Activated T-helper 2 cell treated with anti-CD3 and anti-CD28 coated beads, Interferon-gamma antibody, Interleukin-2, Interleukin-4, amounts not matched to agents 10 μg/mL and 5 μg/mL and 100 μg/mL, durations not matched to agents 14 hours and 24 hours and 36 hours (primary cell): ENCODE measurements around the gene GAS5. TPM values are rescaled to one million over a fixed set of nuclear protein-coding genes. Genes with fewer than 3 reads are reported as not detected.
"Not testable (repeated sequence)": the region's sequence is repeated elsewhere in the genome, so short reads cannot be mapped to it uniquely, and the experiment has no call there.

Experiments used
- DNase-seq: peaks from one replicate; pipeline ENCODE4 v3.0.0; 2021; ENCODE audit warnings: low spot score
- H3K27ac Mint-ChIP-seq: one replicate; pipeline ENCODE4 v1.8.0; 2021; ENCODE audit warnings: mixed read lengths
- H3K27me3 Mint-ChIP-seq: one replicate; pipeline ENCODE4 v1.8.0; 2021; ENCODE audit warnings: low read depth, mixed read lengths
- H3K36me3 Mint-ChIP-seq: one replicate; pipeline ENCODE4 v1.8.0; 2021; ENCODE audit warnings: low read depth, mixed read lengths
- H3K4me1 Mint-ChIP-seq: one replicate; pipeline ENCODE4 v1.8.0; 2021; ENCODE audit warnings: low read depth, mixed read lengths
- H3K4me3 Mint-ChIP-seq: one replicate; pipeline ENCODE4 v1.8.0; 2021; ENCODE audit warnings: low read depth, mild to moderate bottlenecking, moderate library complexity, mixed read lengths
- H3K9me3 Mint-ChIP-seq: one replicate; pipeline ENCODE4 v1.8.0; 2021; ENCODE audit warnings: mixed read lengths
- intact Hi-C: fragments of 100-400 bp; cut with micrococcal nuclease; formaldehyde crosslinking; loops from one replicate; pipeline ENCODE4 v1.15.1; 2023
- total RNA-seq: library from RNA; stranded (reverse); gene quantifications from 2 replicates; pipeline ENCODE4 v1.2.3, GENCODE V29; 2022

The GAS5 gene
- total RNA-seq, 1 donor from 2014 or later, result 661 TPM

DNA sequence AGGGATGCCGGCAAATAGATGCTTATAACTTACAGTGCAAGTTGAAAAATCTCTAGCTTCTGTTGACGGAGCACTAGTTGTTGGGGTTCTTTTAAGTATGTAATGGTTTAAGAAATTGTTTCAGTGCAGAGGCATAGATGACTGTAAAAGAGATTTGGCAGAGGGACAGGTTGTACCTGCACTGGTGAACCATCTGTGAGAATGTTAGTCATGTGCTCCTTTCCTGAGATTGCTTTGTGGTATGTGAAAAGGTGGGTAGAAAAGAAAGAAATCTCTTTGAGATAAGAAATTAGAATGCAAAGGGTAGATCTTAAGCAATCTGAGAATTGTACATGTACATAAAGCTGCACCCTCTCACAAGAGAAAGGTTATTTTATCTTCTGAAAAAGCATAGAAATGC is 19.8 kb upstream of the GAS5 start:
- Mint-ChIP-seq H3K9me3 (no peaks in the 10 kb centered on the region), H3K27ac (no peak overlapping the region), H3K36me3 (peaks cover 31% of the 10 kb centered on the region), H3K27me3 (no peaks in the 10 kb centered on the region), H3K4me1 (peaks cover 11% of the 10 kb centered on the region), H3K4me3 (no peak overlapping the region)
- no peak for DNase-seq
- intact Hi-C loops, result no loop called here

DNA sequence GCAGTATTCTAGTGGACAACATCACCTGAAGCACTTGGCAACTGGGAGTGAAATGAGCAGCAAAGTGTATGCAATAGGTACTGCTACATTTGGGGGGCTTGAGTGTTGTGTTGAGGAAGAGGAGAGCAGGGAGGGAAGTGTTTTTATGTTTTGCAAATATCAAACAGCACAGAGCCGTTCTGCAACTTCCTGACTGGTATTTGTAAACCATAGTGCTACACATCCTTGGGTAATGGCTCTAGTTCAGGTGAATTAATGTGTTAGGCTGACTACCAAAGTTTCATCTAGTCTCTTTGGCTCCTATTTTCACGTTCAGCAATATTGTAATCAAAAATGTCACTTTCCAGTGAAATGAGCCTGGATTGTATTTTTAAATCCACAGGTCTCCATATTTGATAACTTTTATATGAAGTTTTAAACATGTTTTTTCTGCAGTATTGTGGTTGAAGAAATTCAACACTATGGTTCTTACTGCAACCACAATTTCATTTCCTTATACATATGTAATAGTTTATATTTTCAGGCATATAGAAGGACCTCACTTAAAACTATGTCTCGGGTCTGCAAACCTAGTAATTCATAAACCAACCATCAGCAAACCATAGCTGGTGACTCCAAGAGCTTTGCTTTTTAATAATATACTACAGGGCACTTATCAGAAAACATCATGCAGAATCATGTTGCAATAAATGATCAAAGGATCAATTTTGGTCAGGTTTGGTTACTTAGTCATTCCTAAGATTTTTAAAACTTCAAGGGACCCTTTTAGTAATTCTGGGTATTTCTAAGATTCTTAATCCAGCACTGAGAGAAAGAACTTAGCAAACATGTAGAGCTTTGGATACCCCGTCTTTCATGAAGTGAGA is 19.2 kb upstream of the GAS5 start:
- DNase-seq, result no peak
- Mint-ChIP-seq H3K4me1 (peaks cover 11% of the 10 kb centered on the region), H3K4me3 (no peak overlapping the region), H3K27ac (no peak overlapping the region), H3K36me3 (peaks cover 27% of the 10 kb centered on the region), H3K27me3 (no peaks in the 10 kb centered on the region), H3K9me3 (no peaks in the 10 kb centered on the region)
- intact Hi-C loops, result no loop called here

DNA sequence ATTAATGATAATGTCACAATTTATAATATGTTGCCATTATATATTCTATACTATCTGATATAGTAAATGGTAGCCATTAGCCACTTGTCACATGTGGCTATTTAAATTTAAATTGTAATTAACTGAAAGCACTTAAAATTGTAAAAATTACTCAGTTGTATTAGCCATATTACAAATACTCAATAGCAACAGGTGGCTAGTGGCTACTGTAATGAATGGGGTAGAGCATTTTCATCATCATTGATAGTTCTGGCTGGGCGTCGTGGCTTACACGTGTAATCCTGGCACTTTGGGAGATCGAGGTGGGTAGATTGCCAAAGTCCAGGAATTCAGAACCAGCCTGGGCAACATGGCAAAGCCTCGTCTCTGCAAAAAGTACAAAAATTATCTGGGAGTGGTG is 16.9 kb upstream of the GAS5 start:
- peaks cover 28% of the 10 kb centered on the region for H3K36me3 Mint-ChIP-seq
- intact Hi-C loops, result no loop called here
- H3K27me3 Mint-ChIP-seq, result no peaks in the 10 kb centered on the region
- no peak for DNase-seq
- no peaks in the 10 kb centered on the region for H3K9me3 Mint-ChIP-seq
- H3K27ac Mint-ChIP-seq, result no peak overlapping the region
- peaks cover 11% of the 10 kb centered on the region for H3K4me1 Mint-ChIP-seq
- no peak overlapping the region for H3K4me3 Mint-ChIP-seq

DNA sequence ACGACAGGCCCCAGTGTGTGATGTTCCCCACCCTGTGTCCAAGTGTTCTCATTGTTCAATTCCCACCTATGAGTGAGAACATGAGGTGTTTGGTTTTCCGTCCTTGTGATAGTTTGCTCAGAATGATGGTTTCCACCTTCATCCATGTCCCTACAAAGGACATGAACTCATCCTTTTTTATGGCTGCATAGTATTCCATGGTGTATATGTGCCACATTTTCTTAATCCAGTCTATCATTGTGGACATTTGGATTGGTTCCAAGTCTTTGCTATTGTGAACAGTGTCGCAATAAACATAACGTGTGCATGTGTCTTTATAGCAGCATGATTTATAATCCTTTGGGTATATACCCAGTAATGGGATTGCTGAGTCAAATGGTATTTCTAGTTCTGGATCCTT is 13.3 kb upstream of the GAS5 start:
- H3K4me1 Mint-ChIP-seq, H3K27me3 Mint-ChIP-seq, intact Hi-C loops, H3K9me3 Mint-ChIP-seq, DNase-seq, H3K27ac Mint-ChIP-seq, H3K4me3 Mint-ChIP-seq: not testable (repeated sequence)
- peaks cover 25% of the 10 kb centered on the region for H3K36me3 Mint-ChIP-seq

DNA sequence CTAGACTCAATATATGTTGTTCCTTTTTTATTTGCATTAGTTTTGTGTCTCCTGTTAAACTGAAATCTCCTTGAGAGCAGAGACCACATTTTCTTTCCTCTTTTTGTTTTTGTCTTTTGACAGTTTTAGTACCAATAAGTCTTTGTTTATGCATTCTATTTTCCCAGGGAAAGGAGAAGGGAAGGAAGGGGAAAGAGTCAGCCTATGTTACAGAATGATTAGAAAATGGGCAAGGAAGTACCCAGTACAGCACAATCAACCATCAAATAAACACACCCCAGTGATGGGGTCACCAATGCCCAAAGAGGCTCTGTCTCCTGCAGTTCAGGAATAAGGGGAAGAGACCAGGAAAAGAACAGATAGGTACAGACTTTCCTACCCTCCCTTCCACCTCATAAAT is 10.5 kb upstream of the GAS5 start:
- H3K27ac Mint-ChIP-seq, result no peak overlapping the region
- H3K9me3 Mint-ChIP-seq, result no peaks in the 10 kb centered on the region
- H3K4me1 Mint-ChIP-seq, result no peaks in the 10 kb centered on the region
- H3K36me3 Mint-ChIP-seq, result peaks cover 35% of the 10 kb centered on the region
- DNase-seq, result no peak
- no peaks in the 10 kb centered on the region for H3K27me3 Mint-ChIP-seq
- no peak overlapping the region for H3K4me3 Mint-ChIP-seq
- intact Hi-C loops, result no loop called here

DNA sequence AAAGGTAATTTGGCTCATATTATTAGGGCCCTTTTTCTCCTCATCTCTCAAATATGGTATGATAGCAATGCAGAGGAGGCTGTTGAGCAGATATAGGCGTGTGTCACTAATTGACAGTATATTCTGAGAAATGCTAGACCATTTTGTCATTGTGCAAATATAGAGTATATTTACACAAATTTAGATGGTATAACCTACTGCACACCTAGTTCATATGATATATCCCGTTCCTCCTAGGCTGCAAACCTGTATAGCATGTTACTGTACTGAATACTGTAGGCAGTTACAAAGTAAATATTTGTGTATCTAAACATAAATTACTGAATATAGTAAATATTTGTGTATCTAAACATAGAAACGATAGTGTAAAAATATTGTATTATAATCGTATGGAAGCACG is 8.9 kb upstream of the GAS5 start:
- Mint-ChIP-seq H3K36me3 (peaks cover 39% of the 10 kb centered on the region), H3K27ac (no peak overlapping the region), H3K27me3 (no peaks in the 10 kb centered on the region), H3K4me1 (peaks cover 2% of the 10 kb centered on the region), H3K4me3 (no peak overlapping the region), H3K9me3 (no peaks in the 10 kb centered on the region)
- intact Hi-C loops, result no loop called here
- no peak for DNase-seq

DNA sequence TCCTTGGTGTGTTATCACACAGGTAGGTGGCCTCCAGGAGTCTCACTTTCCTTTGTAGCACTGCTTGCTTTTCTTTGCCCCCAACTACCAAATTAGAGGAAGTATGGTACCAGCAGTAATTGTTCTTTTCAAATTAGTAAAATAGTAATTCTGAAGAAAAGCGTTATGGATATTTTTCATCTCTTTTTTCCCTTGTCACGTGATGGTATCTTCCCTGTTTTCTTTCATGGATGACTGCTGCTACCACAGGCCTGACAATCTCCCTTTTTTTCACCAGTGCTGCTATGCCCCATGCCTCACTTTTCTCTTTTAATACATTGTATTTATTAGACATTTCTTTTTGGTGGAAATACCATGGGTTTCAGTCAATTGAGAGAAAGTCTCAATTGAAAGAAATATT is 3.7 kb upstream of the GAS5 start:
- Mint-ChIP-seq H3K27me3 (no peaks in the 10 kb centered on the region), H3K4me3 (peak overlapping the region; percentile 18), H3K4me1 (peaks cover 27% of the 10 kb centered on the region), H3K9me3 (no peaks in the 10 kb centered on the region), H3K36me3 (peaks cover 52% of the 10 kb centered on the region), H3K27ac (peak overlapping the region; percentile 87)
- intact Hi-C loops, result no loop called here
- DNase-seq, result no peak

DNA sequence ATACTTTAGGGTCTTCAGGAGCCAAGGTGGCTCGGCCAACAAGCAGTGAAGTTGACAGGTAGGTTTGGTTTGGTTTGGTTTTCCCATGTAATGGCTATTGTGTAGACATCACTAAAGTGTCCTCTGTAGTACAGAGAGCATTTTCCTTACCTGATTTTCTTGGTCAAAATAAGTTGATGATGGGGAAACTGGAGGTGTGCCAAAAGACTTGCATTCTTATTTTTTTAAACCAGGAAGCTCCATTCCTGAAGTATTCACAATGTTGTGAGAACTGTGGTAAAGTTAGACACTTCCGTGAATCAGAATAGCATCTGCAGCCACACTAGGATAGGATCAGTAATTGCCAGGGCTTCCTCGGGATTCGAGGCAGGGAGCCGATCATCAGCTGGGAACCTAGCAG is 3.3 kb upstream of the GAS5 start:
- Mint-ChIP-seq H3K9me3 (no peaks in the 10 kb centered on the region), H3K4me3 (no peak overlapping the region), H3K4me1 (peaks cover 32% of the 10 kb centered on the region), H3K27me3 (no peaks in the 10 kb centered on the region), H3K36me3 (peaks cover 55% of the 10 kb centered on the region), H3K27ac (peak overlapping the region; percentile 87)
- DNase-seq, result no peak
- intact Hi-C loops, result no loop called here

DNA sequence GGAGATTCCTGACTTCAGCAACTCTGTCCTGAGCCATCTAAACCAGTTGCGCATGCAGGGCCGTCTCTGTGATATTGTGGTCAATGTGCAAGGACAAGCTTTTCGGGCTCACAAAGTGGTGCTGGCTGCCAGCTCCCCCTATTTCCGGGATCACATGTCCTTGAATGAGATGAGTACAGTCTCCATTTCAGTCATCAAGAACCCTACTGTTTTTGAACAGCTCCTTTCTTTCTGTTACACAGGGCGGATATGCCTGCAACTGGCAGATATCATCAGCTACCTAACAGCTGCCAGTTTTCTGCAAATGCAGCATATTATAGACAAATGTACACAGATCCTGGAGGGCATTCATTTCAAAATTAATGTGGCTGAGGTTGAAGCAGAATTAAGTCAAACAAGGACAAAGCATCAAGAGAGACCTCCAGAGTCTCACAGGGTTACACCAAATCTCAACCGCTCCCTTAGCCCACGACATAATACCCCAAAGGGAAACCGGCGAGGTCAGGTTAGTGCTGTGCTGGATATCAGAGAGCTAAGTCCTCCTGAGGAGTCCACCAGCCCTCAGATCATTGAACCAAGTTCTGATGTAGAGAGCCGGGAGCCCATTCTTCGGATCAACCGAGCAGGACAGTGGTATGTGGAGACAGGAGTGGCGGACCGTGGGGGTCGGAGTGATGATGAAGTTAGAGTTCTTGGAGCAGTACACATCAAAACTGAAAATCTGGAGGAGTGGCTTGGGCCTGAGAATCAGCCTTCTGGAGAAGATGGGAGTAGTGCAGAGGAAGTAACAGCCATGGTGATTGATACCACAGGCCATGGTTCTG is 2.7 kb upstream of the GAS5 start:
- Mint-ChIP-seq H3K27ac (peak overlapping the region; percentile 87), H3K4me3 (peak overlapping the region; percentile 63), H3K36me3 (peaks cover 56% of the 10 kb centered on the region), H3K9me3 (no peaks in the 10 kb centered on the region), H3K27me3 (no peaks in the 10 kb centered on the region), H3K4me1 (peaks cover 34% of the 10 kb centered on the region)
- intact Hi-C loops, result no loop called here
- DNase-seq, result peak; percentile 37

DNA sequence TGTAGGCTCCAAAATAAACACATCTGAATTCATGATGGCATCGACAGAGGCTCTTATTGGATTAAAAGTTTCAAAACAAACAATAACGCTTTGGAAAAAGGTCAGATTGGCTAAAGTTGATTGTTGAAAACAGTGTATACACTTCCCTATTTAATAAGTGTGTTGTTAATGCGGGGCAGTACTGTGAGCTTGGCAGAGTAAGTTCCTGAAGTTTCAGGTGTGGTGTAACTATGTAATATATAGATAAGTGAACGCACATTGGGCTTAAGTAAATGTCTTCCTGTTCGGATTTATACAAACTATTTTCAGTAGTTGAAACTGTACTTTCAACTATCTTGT is 1.2 kb upstream of the GAS5 start:
- Mint-ChIP-seq H3K27ac (peak overlapping the region; percentile 89), H3K27me3 (no peaks in the 10 kb centered on the region), H3K4me3 (peak overlapping the region; percentile 98), H3K9me3 (no peaks in the 10 kb centered on the region), H3K36me3 (peaks cover 65% of the 10 kb centered on the region), H3K4me1 (peaks cover 47% of the 10 kb centered on the region)
- no peak for DNase-seq
- intact Hi-C loops, result loop anchor here (2.0 to 10.0 kb wide), 9 partner anchors 83 to 1336 kb away; partner anchors contain the start of genes CACYBP, PRDX6, RABGAP1L and RC3H1

DNA sequence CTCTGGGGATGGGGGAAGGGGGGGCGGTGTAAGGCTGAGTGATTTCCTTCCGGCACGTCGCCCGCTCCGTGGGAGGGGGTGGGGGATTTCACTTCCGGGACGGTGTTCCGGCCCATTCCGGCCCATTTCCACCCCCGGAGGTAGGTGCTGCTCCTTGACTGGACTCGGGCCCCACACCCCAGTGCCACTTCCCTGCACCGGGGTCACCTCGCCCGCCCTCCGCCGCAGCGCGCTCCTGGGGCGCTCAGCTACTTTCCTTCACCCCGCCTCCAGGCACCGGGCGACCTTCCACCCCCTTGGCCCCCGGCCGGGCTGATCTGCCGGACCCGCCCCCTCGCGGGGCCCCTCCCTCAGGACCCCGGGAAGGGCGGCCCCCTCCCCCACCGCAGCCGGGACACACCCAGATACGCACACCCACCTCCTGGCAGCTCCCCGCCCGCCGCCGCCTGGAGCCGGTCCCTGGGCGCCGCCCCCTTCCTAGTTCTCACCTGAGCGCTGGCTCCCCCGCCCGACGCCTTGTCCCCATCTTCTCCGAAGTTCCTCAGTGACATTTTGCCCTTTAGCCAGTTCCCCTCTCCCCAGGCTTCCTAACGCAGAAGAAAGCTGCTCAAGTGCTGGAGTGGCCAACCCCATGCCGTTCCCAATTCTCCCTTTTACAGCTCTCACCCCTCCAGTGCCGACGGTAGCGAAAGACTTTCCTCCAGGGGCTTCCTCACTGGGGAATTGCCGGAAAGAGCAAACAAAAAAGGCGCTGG is 654 bp upstream of the GAS5 start, which contains the start of gene ZBTB37:
Gene ZBTB37, plus strand, starts transcription at position 115 of the 755 bp plus-strand sequence. CDS start 1,846 bp downstream, outside the sequence.
- Mint-ChIP-seq H3K9me3 (no peaks in the 10 kb centered on the region), H3K27ac (peak within 1 kb of the TSS; percentile 96), H3K36me3 (peaks cover 68% of the 10 kb centered on the region), H3K4me3 (peak within 1 kb of the TSS; percentile 98), H3K27me3 (no peaks in the 10 kb centered on the region), H3K4me1 (peaks cover 49% of the 10 kb centered on the region)
- peak; percentile 95 for DNase-seq
- intact Hi-C loops, result loop anchor here (2.0 to 10.0 kb wide), 9 partner anchors 84 to 1336 kb away; partner anchors contain the start of genes CACYBP, PRDX6, RABGAP1L and RC3H1

DNA sequence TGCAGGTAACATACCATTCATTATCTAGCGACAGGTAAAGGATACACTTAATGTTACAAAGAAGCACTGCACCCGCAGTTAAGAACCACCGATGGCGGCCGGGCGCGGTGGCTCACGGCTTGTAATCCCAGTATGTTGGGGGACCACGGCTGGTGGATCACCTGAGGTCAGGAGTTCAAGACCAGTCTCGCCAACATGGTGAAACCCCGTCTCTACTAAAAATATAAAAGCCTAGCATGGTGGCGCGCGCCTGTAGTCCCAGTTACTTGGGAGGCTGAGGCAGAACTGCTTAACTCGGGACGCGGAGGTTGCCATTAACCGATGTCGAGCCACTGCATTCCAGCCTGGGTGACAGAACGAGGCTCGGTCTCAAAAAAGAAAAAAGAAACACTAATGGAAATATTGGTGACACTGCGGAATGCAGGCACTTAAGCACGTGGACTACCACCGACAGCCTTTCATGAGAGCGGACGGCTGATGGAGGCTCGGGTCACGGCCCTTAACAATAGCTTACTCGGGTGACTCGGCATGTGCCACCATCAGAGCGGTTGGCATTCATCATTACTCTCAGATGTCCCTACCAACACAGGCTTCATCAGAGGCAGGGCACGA is 542 bp downstream of the GAS5 start:
- Mint-ChIP-seq H3K36me3 (peaks cover 71% of the 10 kb centered on the region), H3K9me3 (no peaks in the 10 kb centered on the region)
- intact Hi-C loops, result loop anchor here (1.0 to 10.0 kb wide), 5 partner anchors 43 to 1202 kb away; partner anchors contain the start of genes CACYBP, CENPL and DARS2

More for the DNA sequence above, 542 bp downstream of the GAS5 start:
- Mint-ChIP-seq H3K27me3 (no peaks in the 10 kb centered on the region), H3K27ac (peak overlapping the region; percentile 96), H3K4me1 (peaks cover 47% of the 10 kb centered on the region), H3K4me3 (peak overlapping the region; percentile 98)
- no peak for DNase-seq
